IPS-NIHi11 (cell line): ENCODE results near the gene TMEM255B.
"Not testable (repeated sequence)": the region's sequence is repeated elsewhere in the genome, so short reads cannot be mapped to it uniquely, and the experiment has no call there.

Source experiments
- DNase-seq: peaks from one replicate; pipeline ENCODE4 v3.0.0; 2012; ENCODE audit warnings: mixed read lengths, low spot score

TMEM255B gene

DNA sequence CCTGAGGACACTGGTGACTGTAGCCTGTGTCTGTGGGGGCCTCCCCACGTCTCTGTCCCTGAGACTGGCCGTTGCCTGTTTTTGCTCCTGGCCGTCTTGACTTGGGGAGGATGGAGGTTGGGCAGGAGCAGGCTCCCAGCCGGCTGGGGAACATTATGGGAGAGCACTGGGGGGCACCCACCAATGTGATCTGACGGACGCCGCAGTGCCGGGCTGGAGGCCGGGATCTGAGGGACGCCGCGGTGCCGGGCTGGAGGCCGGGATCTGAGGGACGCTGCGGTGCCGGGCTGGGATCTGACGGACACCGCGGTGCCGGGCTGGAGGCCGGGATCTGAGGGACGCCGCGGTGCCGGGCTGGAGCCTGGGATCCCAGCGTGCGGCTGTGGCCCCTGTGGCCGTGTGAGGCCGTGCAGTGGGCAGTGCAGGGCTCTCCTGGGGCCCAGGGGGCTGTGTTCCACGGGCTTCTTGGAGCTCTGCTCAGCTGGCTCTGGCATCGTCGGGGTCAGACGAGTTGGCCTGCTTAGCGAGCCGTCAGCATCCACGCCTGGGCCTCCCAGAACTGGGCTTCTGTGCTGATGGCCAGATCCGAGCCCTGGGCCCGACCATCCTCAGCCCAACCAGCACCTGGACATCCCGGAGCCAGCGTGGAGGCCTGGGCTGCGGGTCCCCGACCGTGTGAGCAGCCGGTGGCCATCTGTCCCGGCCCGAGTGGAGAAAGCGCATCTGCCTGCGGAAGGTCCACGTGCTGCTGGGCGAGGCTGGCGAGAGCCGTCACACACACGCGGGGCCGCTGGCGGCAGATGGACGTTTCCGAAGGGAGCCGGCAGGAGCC lies 59.0 kb downstream of the TMEM255B start:
- no peak for DNase-seq

- DNase-seq: no peak
These were observed 59.8 kb downstream of the TMEM255B start for GRCh38 chr13:113818700-113819295.

GRCh38 chr13:113819341-113819730 lies 60.3 kb downstream of the TMEM255B start:
- DNase-seq: no peak

- no peak for DNase-seq
These were observed 61.0 kb downstream of the TMEM255B start for GRCh38 chr13:113819731-113820715.

DNA sequence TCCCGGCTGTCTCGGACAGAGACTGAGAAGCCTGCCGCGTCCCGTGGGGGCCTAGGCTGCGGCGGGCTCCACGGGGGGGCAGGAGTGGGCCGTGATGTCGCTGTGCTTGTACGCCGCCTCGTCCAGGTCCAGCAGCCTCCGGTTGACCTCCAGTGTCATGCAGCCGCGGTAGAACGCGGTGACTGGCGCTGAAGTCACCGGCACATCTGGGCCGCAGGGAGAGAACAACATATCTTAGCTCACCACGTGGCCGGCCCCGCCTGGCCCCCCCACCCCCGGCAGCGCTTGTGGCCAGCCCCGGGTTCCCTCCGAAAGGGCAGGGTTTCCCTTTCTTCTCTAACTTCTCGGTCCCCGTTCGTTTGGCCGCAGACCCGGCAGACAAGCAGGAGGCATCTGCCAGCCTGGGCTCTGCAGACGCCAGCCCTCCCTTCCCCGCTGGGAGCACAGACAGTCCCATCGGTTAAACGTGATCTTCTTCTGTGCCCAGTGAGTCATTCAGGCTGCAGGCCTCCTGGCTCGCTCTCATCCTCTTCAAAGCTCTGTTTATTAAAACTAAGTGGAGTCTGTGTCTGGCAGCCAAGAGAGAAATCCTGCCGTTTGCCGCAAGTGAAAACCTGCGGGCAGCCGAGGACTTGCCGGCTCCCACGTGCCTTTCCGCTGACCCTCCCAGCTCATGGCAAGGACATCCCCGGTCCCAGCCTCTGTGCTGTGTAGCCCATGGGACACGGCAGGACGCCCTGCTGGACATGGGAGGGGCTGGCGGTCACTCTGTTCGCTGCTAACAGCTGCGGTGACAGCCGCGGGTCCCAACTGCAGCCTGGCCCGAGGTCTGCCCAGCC lies 62.0 kb downstream of the TMEM255B start:
- no peak for DNase-seq

DNA sequence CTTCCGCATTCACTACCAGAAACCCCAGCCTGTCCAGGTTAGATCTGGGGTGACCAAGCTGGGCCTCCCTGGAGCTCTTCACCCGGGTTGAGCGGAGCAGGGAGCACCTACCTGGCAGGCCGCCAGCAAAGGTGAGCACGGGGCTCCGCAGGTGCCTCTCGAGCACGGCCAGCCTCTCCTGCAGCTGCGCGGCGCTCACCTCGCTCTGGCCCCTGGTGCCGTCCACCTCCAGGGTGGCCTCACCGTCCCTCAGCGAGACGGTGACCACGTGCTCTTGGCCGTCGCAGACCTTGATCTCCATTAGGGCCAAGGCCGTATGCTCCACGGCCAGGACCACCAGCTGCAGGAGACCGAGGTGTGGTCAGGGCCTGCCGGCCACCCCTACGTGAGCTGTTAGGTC lies 62.8 kb downstream of the TMEM255B start:
- DNase-seq: no peak

DNA sequence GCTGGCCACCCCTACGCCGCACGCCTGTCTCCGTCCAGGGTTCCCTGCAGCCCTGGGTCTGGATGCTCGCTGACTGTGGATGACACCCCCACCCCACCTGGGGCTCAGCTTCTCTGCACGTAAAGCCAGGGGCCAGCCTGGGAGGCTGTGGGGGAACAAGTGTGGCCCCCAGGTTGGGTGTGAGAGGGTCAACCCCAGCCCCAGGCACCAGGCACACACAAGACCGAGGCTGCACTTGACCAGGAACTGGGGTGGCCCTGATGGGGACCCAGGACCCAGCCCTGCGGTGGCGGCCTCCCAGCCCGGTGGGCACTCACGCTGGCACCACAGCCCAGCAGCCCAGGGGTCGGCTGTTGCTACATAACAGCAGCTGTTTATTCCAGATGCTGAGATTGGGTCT lies 63.2 kb downstream of the TMEM255B start:
- no peak for DNase-seq

DNA sequence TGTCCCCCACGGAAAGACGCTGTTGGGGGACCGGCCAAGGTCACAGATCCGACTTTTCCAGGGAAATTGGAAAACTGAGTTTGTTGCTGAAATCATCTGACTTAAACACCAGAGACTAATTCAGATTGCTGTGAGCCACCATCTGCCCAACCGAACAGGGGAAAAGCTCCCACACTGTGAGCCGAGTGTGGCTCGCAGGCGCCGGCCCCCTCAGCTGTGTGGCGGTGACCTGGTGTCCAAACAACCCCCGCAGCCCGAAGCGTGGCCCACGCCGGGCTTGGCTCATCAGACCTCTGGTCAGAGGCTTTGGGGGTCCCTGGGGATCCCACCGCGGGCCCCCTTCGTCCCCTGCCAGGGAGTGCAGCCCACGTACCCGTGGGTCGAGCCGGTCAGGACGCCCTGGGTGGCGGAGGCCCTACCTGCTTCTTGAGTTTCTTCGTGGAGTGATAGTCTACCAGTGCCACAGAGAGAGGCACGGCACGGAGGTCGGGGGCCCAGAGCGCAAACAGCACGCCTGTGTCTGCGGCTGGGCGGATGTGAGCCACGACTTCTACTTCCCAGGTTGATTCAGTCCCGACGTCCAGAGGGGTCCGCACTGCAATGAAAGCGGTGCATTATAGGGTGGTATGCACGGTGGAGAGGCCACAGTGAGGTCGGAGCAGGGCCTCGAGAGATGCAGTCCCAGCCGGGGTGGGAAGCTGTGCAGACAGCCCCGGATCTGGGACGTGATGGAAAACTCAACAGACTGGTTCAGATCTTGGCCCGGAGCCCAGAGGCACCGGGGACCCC lies 64.1 kb downstream of the TMEM255B start:
- DNase-seq: no peak

DNA sequence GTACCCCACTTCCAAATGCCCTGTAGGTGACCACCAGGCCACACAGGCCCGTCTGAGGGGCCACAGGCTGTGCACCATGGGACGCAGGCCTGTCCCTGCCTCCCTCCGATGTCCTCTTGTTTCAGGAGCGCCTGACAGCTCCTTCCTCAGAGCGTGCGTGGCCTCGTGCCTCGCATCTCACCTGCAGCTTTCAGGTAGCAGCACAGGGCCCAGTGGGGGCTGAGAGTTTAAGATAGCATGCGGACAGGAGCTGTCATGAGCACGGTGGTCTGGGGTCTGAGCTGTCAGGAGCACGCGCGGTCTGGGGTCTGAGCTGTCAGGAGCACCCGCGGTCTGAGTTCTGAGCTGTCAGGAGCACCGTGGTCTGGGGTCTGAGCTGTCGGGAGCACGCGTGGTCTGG lies 64.7 kb downstream of the TMEM255B start:
- no peak for DNase-seq

DNA sequence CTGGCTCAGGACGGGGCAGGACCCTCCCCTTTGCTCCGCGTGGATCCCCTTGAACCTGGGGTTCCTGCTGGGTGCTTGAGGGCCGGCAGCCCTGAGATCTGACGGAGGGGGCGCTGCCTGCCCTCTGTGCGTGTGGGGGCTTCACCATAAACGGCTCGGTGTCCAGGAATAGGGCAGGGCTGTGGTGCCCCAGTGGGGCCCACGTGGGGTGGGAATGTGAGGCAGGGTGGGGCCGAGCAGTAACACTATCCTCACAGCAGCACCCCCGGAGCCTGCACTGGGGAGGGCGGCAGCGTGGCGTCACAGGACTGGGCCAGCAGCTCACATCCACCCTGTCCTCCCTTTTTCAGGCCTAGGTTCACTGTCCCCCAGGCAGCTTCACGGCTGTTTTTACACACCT lies 66.8 kb downstream of the TMEM255B start:
- peak; percentile 33 for DNase-seq

- not testable (repeated sequence) for DNase-seq
These were observed 67.4 kb downstream of the TMEM255B start for GRCh38 chr13:113826446-113826845.

GRCh38 chr13:113827021-113827420 lies 68.0 kb downstream of the TMEM255B start:
- no peak for DNase-seq

GRCh38 chr13:113828282-113828825 lies 69.3 kb downstream of the TMEM255B start:
- no peak for DNase-seq

- not testable (repeated sequence) for DNase-seq
These were observed 71.5 kb downstream of the TMEM255B start for GRCh38 chr13:113830426-113830950.

DNA sequence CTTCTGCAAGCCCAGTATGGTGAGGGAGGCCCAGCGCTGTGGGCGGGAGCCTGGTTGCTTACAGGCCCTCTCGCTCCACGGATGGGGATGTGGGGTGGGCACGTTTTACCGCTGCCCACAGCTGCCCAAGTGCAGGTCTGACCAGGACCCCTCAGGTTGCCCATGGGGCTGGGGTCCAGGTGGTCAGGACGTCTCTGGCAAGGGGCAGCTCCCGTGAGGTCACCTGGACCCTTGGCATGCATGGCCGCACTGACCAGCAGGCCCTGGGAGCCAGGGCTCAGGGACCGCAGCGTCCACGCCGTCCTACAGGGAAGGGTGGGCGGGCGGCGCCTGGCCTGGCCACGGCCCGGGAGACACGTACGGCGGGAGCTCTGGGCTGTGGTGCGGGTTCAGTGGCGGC lies 72.0 kb downstream of the TMEM255B start:
- DNase-seq: no peak

DNA sequence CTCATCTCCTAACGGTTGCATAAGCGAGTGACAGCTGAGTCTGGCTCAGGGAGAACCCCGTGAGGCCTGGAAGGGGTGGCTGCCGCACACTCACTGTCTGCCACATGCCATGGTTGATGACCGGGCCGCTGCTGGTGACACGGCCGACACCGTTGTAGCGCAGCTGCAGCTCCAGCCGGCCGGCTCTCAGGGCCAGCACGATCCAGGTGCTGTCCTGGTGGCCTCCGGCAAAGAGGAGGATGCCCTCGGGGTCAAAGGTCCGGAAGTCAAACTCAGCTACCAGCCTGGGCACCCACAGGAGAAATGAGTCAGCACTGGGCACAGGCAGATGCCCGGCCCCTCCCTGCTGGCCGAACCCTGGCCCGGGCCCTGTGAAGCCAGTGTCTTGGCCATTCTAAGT lies 73.2 kb downstream of the TMEM255B start:
- peak; percentile 14 for DNase-seq

DNA sequence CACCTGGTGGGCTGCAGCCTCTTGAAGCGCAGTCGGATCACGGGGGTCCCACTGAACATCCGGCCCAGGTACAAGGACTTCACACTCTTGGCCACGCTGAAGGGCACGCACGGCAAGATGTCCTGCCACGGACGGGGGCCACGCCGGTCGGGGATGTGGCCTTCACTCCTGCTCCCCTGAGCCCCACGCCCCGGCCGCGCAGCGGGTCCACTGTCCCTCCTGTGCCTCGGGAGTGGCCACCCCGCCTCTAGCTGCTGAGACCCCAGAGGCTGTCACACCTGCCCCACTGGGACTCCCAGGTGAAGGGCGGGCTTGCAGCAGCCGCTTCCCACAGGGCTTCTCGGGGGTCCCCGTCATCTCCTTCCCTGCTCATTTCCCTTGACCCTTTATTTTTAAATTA lies 73.6 kb downstream of the TMEM255B start:
- no peak for DNase-seq

GRCh38 chr13:113833111-113833830 lies 74.2 kb downstream of the TMEM255B start:
- no peak for DNase-seq

- DNase-seq: not testable (repeated sequence)
These were observed 75.0 kb downstream of the TMEM255B start for GRCh38 chr13:113834006-113834405.
